Prostate gland (tissue), 2 donors: Measurements from ENCODE around the gene C1QA. TPM values are rescaled to one million over a fixed set of nuclear protein-coding genes. Genes with fewer than 3 reads are reported as not detected.

Source experiments
- DNase-seq: peaks from one replicate; pipeline ENCODE4 v3.0.0-alpha.2; 2019; ENCODE audit warnings: low spot score
- H3K27ac ChIP-seq, 2 donors: fragments of 200-600 bp; sonication (generic); 2 replicates each; pipeline ENCODE4 v1.5.1; 2017 to 2019
- H3K27me3 ChIP-seq: fragments of 200-600 bp; sonication (generic); replicated peaks from 2 replicates; pipeline ENCODE4 v1.5.1; 2019; ENCODE audit not compliant: insufficient read depth
- H3K36me3 ChIP-seq, 2 donors: fragments of 200-600 bp; sonication (generic); 1 replicate in 1 of 2; 2 replicates in 1 of 2; pipeline versions ENCODE4 v1.5.1 to v1.8.1; 2017 to 2019
- H3K4me1 ChIP-seq: fragments of 200-600 bp; sonication (generic); replicated peaks from 2 replicates; pipeline ENCODE4 v1.5.1; 2019
- H3K4me3 ChIP-seq, 2 donors: fragments of 200-600 bp; sonication (generic); 2 replicates each; pipeline ENCODE4 v1.5.1; 2017 to 2019
- H3K9me3 ChIP-seq: fragments of 200-600 bp; sonication (generic); 2 replicates; pipeline ENCODE4 v1.5.1; 2017
- POLR2A ChIP-seq: fragments of 450-650 bp; IDR thresholded peaks from one replicate; pipeline ENCODE4 v1.6.1; 2016; ENCODE audit warnings: antibody characterized with exemption, mild to moderate bottlenecking
- POLR2AphosphoS5 ChIP-seq: sonication (generic); formaldehyde crosslinking; IDR thresholded peaks from one replicate; pipeline ENCODE4 v1.6.1; 2017; ENCODE audit warnings: antibody characterized with exemption
- WGBS: methylation state at CpG from one replicate; pipeline ENCODE4 v1.1.5; 2018; 5-methylcytosine and 5-hydroxymethylcytosine counted together
- intact Hi-C: fragments of 100-400 bp; cut with DNase I; formaldehyde crosslinking; loops from one replicate; pipeline ENCODE4 v1.14.2; 2022
- total RNA-seq, 2 donors: library from RNA; depleted of rRNA; stranded (reverse); fragments of >200 nt; gene quantifications; one replicate each; pipeline ENCODE4 v1.1.0, GENCODE V29; 2016
- TF ChIP-seq, protein P1 (sequence below), 4 experiments: fragments of 200-600 bp in 2 of 4; fragments of 450-650 bp in 2 of 4; sonication (generic) in 2 of 4; IDR thresholded peaks; 1 replicate in 3 of 4; 2 replicates in 1 of 4; pipeline ENCODE4 v1.5.1; 2016 to 2019; ENCODE audit warnings: antibody characterized with exemption in 4 of 4, mild to moderate bottlenecking in 2 of 4, moderate library complexity in 2 of 4

The C1QA gene
- total RNA-seq, 2 donors from 2014 or later, result 47.6 to 83.7 TPM

DNA sequence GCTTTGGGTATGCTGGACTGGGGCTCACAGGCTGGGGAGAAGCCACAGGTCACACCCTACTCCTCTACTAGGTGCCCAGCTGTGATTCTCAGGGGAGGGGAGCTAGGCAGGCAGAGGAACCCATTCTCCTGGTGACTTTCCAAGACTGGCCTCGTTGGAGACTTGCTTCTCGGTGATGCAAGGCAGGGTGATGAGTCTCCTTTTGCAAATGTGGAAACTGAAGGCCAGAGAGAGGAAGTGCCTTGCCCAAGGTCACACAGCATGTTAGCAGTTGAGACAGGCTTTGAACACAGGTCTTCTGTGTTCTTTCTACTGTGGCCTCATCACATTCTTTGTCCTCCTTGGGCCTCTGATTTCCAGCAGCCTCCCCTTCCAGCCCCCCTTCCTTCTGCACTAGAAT is 20.5 kb upstream of the C1QA start:
- no peak overlapping the region for H3K4me3 ChIP-seq
- no peaks in the 10 kb centered on the region for H3K4me1 ChIP-seq
- intact Hi-C loops, result no loop called here
- H3K9me3 ChIP-seq, result no peaks in the 10 kb centered on the region
- TF ChIP-seq POLR2AphosphoS5 (no peak), POLR2A (no peak)
- TF ChIP-seq, protein P1, sequence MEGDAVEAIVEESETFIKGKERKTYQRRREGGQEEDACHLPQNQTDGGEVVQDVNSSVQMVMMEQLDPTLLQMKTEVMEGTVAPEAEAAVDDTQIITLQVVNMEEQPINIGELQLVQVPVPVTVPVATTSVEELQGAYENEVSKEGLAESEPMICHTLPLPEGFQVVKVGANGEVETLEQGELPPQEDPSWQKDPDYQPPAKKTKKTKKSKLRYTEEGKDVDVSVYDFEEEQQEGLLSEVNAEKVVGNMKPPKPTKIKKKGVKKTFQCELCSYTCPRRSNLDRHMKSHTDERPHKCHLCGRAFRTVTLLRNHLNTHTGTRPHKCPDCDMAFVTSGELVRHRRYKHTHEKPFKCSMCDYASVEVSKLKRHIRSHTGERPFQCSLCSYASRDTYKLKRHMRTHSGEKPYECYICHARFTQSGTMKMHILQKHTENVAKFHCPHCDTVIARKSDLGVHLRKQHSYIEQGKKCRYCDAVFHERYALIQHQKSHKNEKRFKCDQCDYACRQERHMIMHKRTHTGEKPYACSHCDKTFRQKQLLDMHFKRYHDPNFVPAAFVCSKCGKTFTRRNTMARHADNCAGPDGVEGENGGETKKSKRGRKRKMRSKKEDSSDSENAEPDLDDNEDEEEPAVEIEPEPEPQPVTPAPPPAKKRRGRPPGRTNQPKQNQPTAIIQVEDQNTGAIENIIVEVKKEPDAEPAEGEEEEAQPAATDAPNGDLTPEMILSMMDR (IDR thresholded peaks at IDR 0.05), result no peak
- H3K27me3 ChIP-seq, result peaks cover 14% of the 10 kb centered on the region
- no peak overlapping the region for H3K27ac ChIP-seq
- H3K36me3 ChIP-seq, result no peaks in the 10 kb centered on the region
- WGBS, result 87% methylated on average over 2 of the region's 2 CpGs
- no peak for DNase-seq

DNA sequence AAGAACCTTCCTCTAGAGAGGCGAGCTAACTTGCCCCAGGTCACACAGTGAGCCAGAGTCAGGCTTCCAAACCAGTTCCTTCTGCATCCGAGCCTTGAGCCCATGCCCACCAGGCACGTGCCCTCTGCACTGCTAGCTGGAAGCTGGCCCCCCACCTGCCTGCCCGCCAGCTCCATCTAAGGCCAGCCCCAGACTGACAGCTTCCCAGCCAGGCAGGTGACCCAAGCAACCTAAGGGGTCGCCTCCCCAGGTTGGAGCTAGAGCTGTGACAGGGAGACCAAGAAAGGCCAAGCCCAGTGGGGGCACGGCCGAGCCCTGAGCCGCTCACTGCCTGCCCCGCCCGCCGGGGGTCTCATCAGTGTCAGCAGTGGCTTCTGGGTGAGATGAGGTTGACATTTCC is 19.9 kb upstream of the C1QA start:
- H3K4me3 ChIP-seq, result no peak overlapping the region
- TF ChIP-seq POLR2A, result no peak
- TF ChIP-seq, protein P1 (IDR thresholded peaks at IDR 0.05), result no peak
- no peak for TF ChIP-seq POLR2AphosphoS5
- H3K4me1 ChIP-seq, result no peaks in the 10 kb centered on the region
- H3K27ac ChIP-seq, result no peak overlapping the region
- intact Hi-C loops, result no loop called here
- H3K27me3 ChIP-seq, result peaks cover 14% of the 10 kb centered on the region
- H3K9me3 ChIP-seq, result no peaks in the 10 kb centered on the region
- no peak for DNase-seq
- WGBS, result 46% methylated on average over 11 of the region's 11 CpGs
- H3K36me3 ChIP-seq, result no peaks in the 10 kb centered on the region

DNA sequence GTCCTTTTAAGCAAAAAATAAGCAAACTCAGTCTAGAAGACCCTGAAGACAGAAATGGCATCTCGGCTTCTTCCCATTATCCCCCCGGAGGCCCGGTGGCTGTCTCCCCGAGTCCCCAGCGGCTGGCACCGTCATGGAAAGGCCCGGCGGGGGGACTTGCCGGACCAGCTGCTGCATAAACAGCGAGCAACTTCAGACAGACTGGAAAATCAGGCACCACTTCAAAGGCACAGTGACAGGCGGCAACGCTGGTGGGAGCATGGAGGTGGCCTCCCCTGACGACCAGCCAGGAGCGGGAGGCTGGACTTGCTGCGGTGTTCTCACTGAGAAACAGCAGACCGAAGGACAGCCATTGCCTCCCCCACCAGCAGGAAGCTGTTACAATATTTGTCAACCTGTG is 18.4 kb upstream of the C1QA start:
- Histone ChIP-seq H3K4me1 (no peaks in the 10 kb centered on the region), H3K36me3 (no peaks in the 10 kb centered on the region), H3K4me3 (no peak overlapping the region), H3K27ac (no peak overlapping the region), H3K27me3 (peaks cover 14% of the 10 kb centered on the region), H3K9me3 (no peaks in the 10 kb centered on the region)
- DNase-seq, result no peak
- 22% methylated on average over 16 of the region's 16 CpGs for WGBS
- TF ChIP-seq, protein P1 (IDR thresholded peaks at IDR 0.05), result no peak
- no peak for TF ChIP-seq POLR2AphosphoS5
- TF ChIP-seq POLR2A, result no peak
- intact Hi-C loops, result no loop called here

DNA sequence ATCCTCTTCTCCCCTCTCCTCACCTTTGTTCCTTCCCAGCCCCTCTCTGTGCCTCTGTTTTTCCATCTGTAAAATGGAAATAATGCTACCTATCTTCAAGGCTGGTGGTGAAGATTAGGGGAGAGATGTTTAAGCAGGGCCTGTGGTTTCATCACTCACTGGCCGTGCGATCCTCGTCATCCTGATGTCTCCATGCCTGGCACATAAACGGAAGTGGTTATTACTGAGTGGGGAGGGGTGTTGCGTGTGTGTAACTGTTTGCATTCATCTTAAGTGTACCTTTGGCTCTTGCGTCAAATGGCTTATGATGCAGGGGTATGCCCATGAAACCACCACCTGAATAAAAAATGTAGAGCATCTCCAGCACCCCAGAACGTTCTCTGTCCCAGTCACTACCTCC is 17.2 kb upstream of the C1QA start:
- TF ChIP-seq, protein P1 (IDR thresholded peaks at IDR 0.05), result no peak
- no peak for TF ChIP-seq POLR2AphosphoS5
- TF ChIP-seq POLR2A, result no peak
- H3K4me3 ChIP-seq, result no peak overlapping the region
- no peak for DNase-seq
- 73% methylated on average over 7 of the region's 7 CpGs for WGBS
- no peaks in the 10 kb centered on the region for H3K4me1 ChIP-seq
- no peaks in the 10 kb centered on the region for H3K36me3 ChIP-seq
- H3K9me3 ChIP-seq, result no peaks in the 10 kb centered on the region
- intact Hi-C loops, result no loop called here
- peaks cover 14% of the 10 kb centered on the region for H3K27me3 ChIP-seq
- H3K27ac ChIP-seq, result no peak overlapping the region

DNA sequence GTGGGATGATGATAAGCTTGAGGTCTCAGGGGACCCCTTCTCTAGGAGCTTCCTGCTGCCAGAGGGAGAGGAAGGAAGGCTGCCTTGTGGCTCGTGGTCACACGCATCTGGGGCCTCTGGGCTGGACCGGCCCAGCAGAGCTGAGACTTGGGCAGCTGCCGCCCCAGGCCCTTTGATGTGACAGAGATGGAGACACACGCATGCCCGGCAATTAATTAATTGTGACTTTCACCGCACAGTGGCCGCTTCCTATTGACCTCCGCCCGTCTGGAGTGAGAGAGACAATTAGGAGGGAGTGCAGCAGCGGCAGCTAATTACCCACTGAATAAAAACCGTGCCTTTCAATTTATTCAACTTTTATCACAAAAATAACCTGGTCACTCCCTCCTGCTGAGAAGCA is 16.6 kb upstream of the C1QA start:
- no peak for TF ChIP-seq POLR2AphosphoS5
- TF ChIP-seq, protein P1 (IDR thresholded peaks at IDR 0.05), result no peak
- no peak for TF ChIP-seq POLR2A
- WGBS, result 52% methylated on average over 12 of the region's 12 CpGs

More for the DNA sequence above, 16.6 kb upstream of the C1QA start:
- no peak for DNase-seq
- H3K36me3 ChIP-seq, result no peaks in the 10 kb centered on the region
- no peaks in the 10 kb centered on the region for H3K9me3 ChIP-seq
- H3K27me3 ChIP-seq, result peaks cover 14% of the 10 kb centered on the region
- H3K4me1 ChIP-seq, result no peaks in the 10 kb centered on the region
- no peak overlapping the region for H3K27ac ChIP-seq
- H3K4me3 ChIP-seq, result no peak overlapping the region
- intact Hi-C loops, result no loop called here
